SK-N-SH (cell line): ENCODE results near the gene WASHC3. TPM values are rescaled to one million over a fixed set of nuclear protein-coding genes. Genes with fewer than 3 reads are reported as not detected.

ENCODE experiments used
- CTCF ChIA-PET: fragments of 300-600, 350-600 bp; formaldehyde crosslinking; extraction: SDS; loops from one replicate; lab custom pipeline; 2021; lab: Yijun Ruan, JAX
- POLR2A ChIA-PET: fragments of 350-600 bp; sonication (Branson Sonifier 250); formaldehyde crosslinking; extraction: SDS; loops from one replicate; lab custom pipeline; 2020; ENCODE audit warnings: antibody characterized with exemption, inconsistent platforms; lab: Yijun Ruan, JAX
- DNase-seq: peaks from one replicate; pipeline ENCODE4 v3.0.0; 2012
- H2AFZ ChIP-seq: fragments of 200-600 bp; sonication (generic); 2 replicates; pipeline ENCODE4 v1.8.1; 2016; ENCODE audit warnings: antibody characterized with exemption, mild to moderate bottlenecking, low read depth
- H3F3A ChIP-seq: fragments of 200-600 bp; sonication (generic); replicated peaks from 2 replicates; pipeline ENCODE3; 2016; ENCODE audit warnings: antibody characterized with exemption, mild to moderate bottlenecking; ENCODE audit not compliant: insufficient read depth
- H3K27ac ChIP-seq, 2 experiments: fragments of 200-500 bp in 1 of 2; fragments of 200-600 bp in 1 of 2; sonication (Bioruptor generic) in 1 of 2; sonication (generic), shearing (Covaris generic) in 1 of 2; 2 replicates each; pipeline versions ENCODE4 v1.5.1 to v1.6.1; 2014 to 2016; ENCODE audit warnings: low read depth in 2 of 2, inconsistent platforms in 1 of 2, low read length in 1 of 2, mild to moderate bottlenecking in 1 of 2, mixed read lengths in 1 of 2
- H3K27me3 ChIP-seq: fragments of 200-600 bp; sonication (generic), shearing (Covaris generic); 2 replicates; pipeline ENCODE4 v1.6.1; 2016; ENCODE audit warnings: mixed run types; ENCODE audit not compliant: insufficient read depth
- H3K36me3 ChIP-seq, 2 experiments: fragments of 200-500 bp in 1 of 2; fragments of 200-600 bp in 1 of 2; sonication (Bioruptor generic) in 1 of 2; sonication (generic) in 1 of 2; replicated peaks in 1 of 2; 2 replicates each; pipeline versions ENCODE3 to v1.5.1; 2014 to 2016; ENCODE audit warnings: low read length in 1 of 2, mild to moderate bottlenecking in 1 of 2; ENCODE audit not compliant: insufficient read depth in 2 of 2, control insufficient read depth in 1 of 2
- H3K4me1 ChIP-seq, 2 experiments: fragments of 200-500 bp in 1 of 2; fragments of 200-600 bp in 1 of 2; sonication (Bioruptor generic) in 1 of 2; sonication (generic), shearing (Covaris generic) in 1 of 2; 2 replicates each; pipeline versions ENCODE4 v1.5.1 to v1.6.1; 2014 to 2016; ENCODE audit warnings: low read depth in 1 of 2, low read length in 1 of 2, mixed run types in 1 of 2; ENCODE audit not compliant: insufficient read depth in 2 of 2, control insufficient read depth in 1 of 2
- H3K4me2 ChIP-seq: fragments of 200-600 bp; sonication (generic), shearing (Covaris generic); 2 replicates; pipeline ENCODE4 v1.6.1; 2017; ENCODE audit warnings: mixed run types
- H3K4me3 ChIP-seq, 2 experiments: fragments of 200-500 bp in 1 of 2; fragments of 200-600 bp in 1 of 2; sonication (Bioruptor generic) in 1 of 2; sonication (generic), shearing (Covaris generic) in 1 of 2; 2 replicates each; pipeline versions ENCODE4 v1.5.1 to v1.8.1; 2014 to 2016; ENCODE audit warnings: low read depth in 2 of 2, inconsistent platforms in 1 of 2, low read length in 1 of 2, mild to moderate bottlenecking in 1 of 2, mixed read lengths in 1 of 2, moderate library complexity in 1 of 2
- H3K79me2 ChIP-seq: fragments of 200-600 bp; sonication (generic); 2 replicates; pipeline ENCODE4 v1.8.1; 2017; ENCODE audit warnings: mild to moderate bottlenecking; ENCODE audit not compliant: insufficient read depth
- H3K9ac ChIP-seq: fragments of 200-600 bp; sonication (generic); 2 replicates; pipeline ENCODE4 v1.6.1; 2017; ENCODE audit warnings: mixed run types
- H3K9me2 ChIP-seq: fragments of 200-600 bp; sonication (generic); 2 replicates; pipeline ENCODE4 v1.6.1; 2017; ENCODE audit warnings: mixed run types
- H3K9me3 ChIP-seq: fragments of 200-600 bp; sonication (generic); 2 replicates; pipeline ENCODE4 v1.6.1; 2017; ENCODE audit warnings: mixed run types, mild to moderate bottlenecking, moderate library complexity
- H4K20me1 ChIP-seq: fragments of 200-600 bp; sonication (generic); 2 replicates; pipeline ENCODE4 v1.6.1; 2017; ENCODE audit warnings: mild to moderate bottlenecking, mixed run types; ENCODE audit not compliant: insufficient read depth
- CHD2 ChIP-seq: fragments of 150-350 bp; IDR thresholded peaks from 2 replicates; pipeline ENCODE4 v1.6.1; 2018; ENCODE audit warnings: low read length; ENCODE audit not compliant: partially characterized antibody
- FOXM1 ChIP-seq: IDR thresholded peaks from 2 replicates; pipeline ENCODE4 v1.4.0; 2012; ENCODE audit warnings: low read depth, mild to moderate bottlenecking
- GABPA ChIP-seq: IDR thresholded peaks from 2 replicates; pipeline ENCODE4 v1.4.0; 2012; ENCODE audit warnings: low read depth, mild to moderate bottlenecking
- NFIC ChIP-seq: IDR thresholded peaks from 2 replicates; pipeline ENCODE4 v1.4.0; 2012; ENCODE audit warnings: borderline replicate concordance
- NRF1 ChIP-seq: IDR thresholded peaks from 2 replicates; pipeline ENCODE4 v1.6.1; 2012; ENCODE audit warnings: low read depth, mild to moderate bottlenecking, low read length
- POLR2AphosphoS5 ChIP-seq: IDR thresholded peaks from 2 replicates; pipeline ENCODE4 v1.6.1; 2012; ENCODE audit warnings: low read depth, low read length
- RAD21 ChIP-seq: IDR thresholded peaks from 2 replicates; pipeline ENCODE4 v1.6.1; 2012; ENCODE audit warnings: mild to moderate bottlenecking, low read length
- SMC3 ChIP-seq: IDR thresholded peaks from 2 replicates; pipeline ENCODE4 v1.6.1; 2012; ENCODE audit warnings: low read depth, low read length, improper control_type of control experiment
- TAF1 ChIP-seq: IDR thresholded peaks from 2 replicates; pipeline ENCODE4 v1.6.1; 2012; ENCODE audit warnings: low read depth, mild to moderate bottlenecking, low read length, moderate library complexity, borderline replicate concordance
- TEAD4 ChIP-seq: IDR thresholded peaks from 2 replicates; pipeline ENCODE4 v1.4.0; 2012; ENCODE audit warnings: mild to moderate bottlenecking, borderline replicate concordance; ENCODE audit not compliant: insufficient read depth
- WGBS: methylation state at CpG from one replicate; pipeline ENCODE4 v1.1.6; 2017; ENCODE audit warnings: low lambda C conversion rate; 5-methylcytosine and 5-hydroxymethylcytosine counted together
- polyA plus RNA-seq, 3 experiments: library from polyadenylated mRNA; depleted of rRNA; stranded (reverse); fragments of >200 nt; gene quantifications; 2 replicates each; pipeline ENCODE4 v1.2.3, GENCODE V29; 2012
- TF ChIP-seq, protein P1 (sequence below): IDR thresholded peaks from 2 replicates; pipeline ENCODE4 v1.4.0; 2012; ENCODE audit warnings: low read depth
- TF ChIP-seq, protein P2 (sequence below): fragments of 150-350 bp; IDR thresholded peaks from 2 replicates; pipeline ENCODE4 v1.6.1; 2016; ENCODE audit warnings: mild to moderate bottlenecking, low read depth, low read length
- TF ChIP-seq, protein P3 (sequence below): IDR thresholded peaks from 2 replicates; pipeline ENCODE4 v1.4.0; 2012; ENCODE audit warnings: low read depth, borderline replicate concordance
- TF ChIP-seq, protein P4 (sequence below): IDR thresholded peaks from 2 replicates; pipeline ENCODE4 v1.4.0; 2012; ENCODE audit warnings: low read depth, borderline replicate concordance
- TF ChIP-seq, protein P5 (sequence below): fragments of 150-350 bp; IDR thresholded peaks from 2 replicates; pipeline ENCODE4 v1.6.1; 2017; ENCODE audit warnings: antibody characterized with exemption, low read length, low read depth, borderline replicate concordance

WASHC3 gene
- polyA plus RNA-seq, 1 of the 3 experiments (the other 2 are of a cell fraction): 28.5 TPM

DNA sequence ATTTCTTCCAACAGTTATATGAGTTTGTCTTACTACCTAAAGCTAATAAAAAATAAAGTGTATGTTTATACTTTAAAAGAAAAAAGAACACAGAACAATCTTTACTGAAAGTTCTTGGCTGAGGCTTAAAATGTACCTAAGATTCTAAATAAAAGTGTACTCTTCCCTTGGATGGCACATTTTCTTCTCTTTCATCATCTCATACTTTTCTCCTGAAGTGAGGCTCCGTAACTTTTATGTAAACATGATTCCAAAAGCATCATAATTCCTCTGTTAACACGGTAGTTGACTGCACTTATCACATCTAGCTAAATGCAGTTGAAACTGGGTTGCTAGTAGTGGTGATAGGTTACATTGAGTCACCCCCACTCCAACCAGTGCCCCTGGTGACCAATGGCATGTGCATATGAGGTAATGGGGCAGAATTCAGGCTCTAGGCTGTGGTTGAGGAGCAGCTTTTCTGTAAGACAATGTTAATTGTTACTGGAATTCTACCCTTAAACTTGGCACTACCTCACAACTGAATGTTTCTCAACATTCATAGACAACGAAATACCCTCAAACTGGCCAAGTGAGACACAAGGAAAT lies 38.4 kb downstream of the WASHC3 start:
- DNase-seq: no peak
- H3K27ac ChIP-seq: no peak overlapping the region; a peak in 1 of 4 replicates
- H3K79me2 ChIP-seq: no peaks in the 10 kb centered on the region
- H4K20me1 ChIP-seq: no peaks in the 10 kb centered on the region
- no peak for TF ChIP-seq TEAD4
- no peak for TF ChIP-seq FOXM1
- TF ChIP-seq, protein P1, sequence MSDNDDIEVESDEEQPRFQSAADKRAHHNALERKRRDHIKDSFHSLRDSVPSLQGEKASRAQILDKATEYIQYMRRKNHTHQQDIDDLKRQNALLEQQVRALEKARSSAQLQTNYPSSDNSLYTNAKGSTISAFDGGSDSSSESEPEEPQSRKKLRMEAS: no peak
- no peak for TF ChIP-seq POLR2AphosphoS5
- TF ChIP-seq, protein P2, sequence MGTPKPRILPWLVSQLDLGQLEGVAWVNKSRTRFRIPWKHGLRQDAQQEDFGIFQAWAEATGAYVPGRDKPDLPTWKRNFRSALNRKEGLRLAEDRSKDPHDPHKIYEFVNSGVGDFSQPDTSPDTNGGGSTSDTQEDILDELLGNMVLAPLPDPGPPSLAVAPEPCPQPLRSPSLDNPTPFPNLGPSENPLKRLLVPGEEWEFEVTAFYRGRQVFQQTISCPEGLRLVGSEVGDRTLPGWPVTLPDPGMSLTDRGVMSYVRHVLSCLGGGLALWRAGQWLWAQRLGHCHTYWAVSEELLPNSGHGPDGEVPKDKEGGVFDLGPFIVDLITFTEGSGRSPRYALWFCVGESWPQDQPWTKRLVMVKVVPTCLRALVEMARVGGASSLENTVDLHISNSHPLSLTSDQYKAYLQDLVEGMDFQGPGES: no peak
- TF ChIP-seq NRF1: no peak
- TF ChIP-seq, protein P3, sequence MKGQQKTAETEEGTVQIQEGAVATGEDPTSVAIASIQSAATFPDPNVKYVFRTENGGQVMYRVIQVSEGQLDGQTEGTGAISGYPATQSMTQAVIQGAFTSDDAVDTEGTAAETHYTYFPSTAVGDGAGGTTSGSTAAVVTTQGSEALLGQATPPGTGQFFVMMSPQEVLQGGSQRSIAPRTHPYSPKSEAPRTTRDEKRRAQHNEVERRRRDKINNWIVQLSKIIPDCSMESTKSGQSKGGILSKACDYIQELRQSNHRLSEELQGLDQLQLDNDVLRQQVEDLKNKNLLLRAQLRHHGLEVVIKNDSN: no peak
- TF ChIP-seq RAD21: no peak
- TF ChIP-seq GABPA: no peak
- no peak for TF ChIP-seq CHD2
- TF ChIP-seq, protein P4, sequence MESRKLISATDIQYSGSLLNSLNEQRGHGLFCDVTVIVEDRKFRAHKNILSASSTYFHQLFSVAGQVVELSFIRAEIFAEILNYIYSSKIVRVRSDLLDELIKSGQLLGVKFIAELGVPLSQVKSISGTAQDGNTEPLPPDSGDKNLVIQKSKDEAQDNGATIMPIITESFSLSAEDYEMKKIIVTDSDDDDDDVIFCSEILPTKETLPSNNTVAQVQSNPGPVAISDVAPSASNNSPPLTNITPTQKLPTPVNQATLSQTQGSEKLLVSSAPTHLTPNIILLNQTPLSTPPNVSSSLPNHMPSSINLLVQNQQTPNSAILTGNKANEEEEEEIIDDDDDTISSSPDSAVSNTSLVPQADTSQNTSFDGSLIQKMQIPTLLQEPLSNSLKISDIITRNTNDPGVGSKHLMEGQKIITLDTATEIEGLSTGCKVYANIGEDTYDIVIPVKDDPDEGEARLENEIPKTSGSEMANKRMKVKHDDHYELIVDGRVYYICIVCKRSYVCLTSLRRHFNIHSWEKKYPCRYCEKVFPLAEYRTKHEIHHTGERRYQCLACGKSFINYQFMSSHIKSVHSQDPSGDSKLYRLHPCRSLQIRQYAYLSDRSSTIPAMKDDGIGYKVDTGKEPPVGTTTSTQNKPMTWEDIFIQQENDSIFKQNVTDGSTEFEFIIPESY: no peak
- no peak for TF ChIP-seq SMC3
- no peak for TF ChIP-seq NFIC
- TF ChIP-seq, protein P5, sequence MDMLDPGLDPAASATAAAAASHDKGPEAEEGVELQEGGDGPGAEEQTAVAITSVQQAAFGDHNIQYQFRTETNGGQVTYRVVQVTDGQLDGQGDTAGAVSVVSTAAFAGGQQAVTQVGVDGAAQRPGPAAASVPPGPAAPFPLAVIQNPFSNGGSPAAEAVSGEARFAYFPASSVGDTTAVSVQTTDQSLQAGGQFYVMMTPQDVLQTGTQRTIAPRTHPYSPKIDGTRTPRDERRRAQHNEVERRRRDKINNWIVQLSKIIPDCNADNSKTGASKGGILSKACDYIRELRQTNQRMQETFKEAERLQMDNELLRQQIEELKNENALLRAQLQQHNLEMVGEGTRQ: no peak
- no peak for TF ChIP-seq TAF1
- TF ChIP-seq, all 33 proteins: peak for 0
- 87% methylated on average over 3 of the region's 3 CpGs for WGBS
- POLR2A ChIA-PET: no interaction called here
- CTCF ChIA-PET: interaction anchor here (1.4 kb wide), 1 partner anchor 15 kb away, joined by 4 read pairs; no protein-coding TSS in a partner anchor
- Histone ChIP-seq H3K4me3 (no peak overlapping the region), H3K4me2 (no peak overlapping the region), H3K9me2 (no peaks in the 10 kb centered on the region), H3K9me3 (no peaks in the 10 kb centered on the region), H2AFZ (no peak overlapping the region), H3F3A (no peaks in the 10 kb centered on the region), H3K36me3 (peaks cover 5 to 30% of the 10 kb centered on the region in 2 experiments), H3K9ac (no peak overlapping the region), H3K27me3 (no peaks in the 10 kb centered on the region), H3K4me1 (no peaks in the 10 kb centered on the region; a peak in 1 of 4 replicates)
